ENCODE measurements around the gene SPI1.

The SPI1 gene

DNA sequence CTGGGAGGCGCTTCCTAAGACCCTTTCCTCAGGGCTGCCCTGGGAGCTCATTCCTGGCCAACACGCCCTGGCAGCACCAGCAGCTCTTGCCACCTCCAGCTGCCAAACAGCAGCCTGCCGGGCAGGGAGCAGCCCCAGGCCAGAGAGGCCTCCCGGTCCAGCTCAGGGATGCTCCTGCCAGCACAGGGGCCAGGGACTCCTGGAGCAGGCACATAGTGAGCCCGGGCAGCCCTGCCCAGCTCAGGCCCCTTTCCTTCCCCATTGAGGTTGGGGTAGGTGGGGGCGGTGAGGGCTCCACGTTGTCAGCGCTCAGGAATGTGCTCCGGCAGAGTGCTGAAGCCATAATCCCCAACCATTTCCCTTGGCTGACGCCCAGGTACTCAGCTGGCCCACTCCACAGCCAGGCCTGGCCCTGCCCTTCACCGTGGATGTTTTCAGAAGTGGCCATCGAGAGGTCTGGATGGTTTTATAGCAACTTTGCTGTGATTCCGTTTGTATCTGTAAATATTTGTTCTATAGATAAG, 37.7 kb upstream of the SPI1 start (continued):
- TF ChIP-seq, protein P1, sequence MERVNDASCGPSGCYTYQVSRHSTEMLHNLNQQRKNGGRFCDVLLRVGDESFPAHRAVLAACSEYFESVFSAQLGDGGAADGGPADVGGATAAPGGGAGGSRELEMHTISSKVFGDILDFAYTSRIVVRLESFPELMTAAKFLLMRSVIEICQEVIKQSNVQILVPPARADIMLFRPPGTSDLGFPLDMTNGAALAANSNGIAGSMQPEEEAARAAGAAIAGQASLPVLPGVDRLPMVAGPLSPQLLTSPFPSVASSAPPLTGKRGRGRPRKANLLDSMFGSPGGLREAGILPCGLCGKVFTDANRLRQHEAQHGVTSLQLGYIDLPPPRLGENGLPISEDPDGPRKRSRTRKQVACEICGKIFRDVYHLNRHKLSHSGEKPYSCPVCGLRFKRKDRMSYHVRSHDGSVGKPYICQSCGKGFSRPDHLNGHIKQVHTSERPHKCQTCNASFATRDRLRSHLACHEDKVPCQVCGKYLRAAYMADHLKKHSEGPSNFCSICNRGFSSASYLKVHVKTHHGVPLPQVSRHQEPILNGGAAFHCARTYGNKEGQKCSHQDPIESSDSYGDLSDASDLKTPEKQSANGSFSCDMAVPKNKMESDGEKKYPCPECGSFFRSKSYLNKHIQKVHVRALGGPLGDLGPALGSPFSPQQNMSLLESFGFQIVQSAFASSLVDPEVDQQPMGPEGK (tag by site-specific recombination; IDR thresholded peaks at IDR 0.05) = peak; percentile 96
- TF ChIP-seq GLIS2 (tag by site-specific recombination; IDR thresholded peaks at IDR 0.05) (peak; percentile 42; the same call in 1 of the 2 replicates), SP7 (tag by site-specific recombination; IDR thresholded peaks at IDR 0.05) (peak; percentile 65), BCL11B (tag by site-specific recombination; IDR thresholded peaks at IDR 0.05; ENCODE audit: low read depth) (no peak), SCRT1 (tag by site-specific recombination; IDR thresholded peaks at IDR 0.05; ENCODE audit: borderline replicate concordance) (no peak), ZNF350 (tag by site-specific recombination; IDR thresholded peaks at IDR 0.05) (no peak), ZNF555 (tag by site-specific recombination; conservative IDR thresholded peaks at IDR 0.05) (no peak), ZNF121 (tag by site-specific recombination; IDR thresholded peaks at IDR 0.05) (no peak), ZBTB17 (tag by site-specific recombination; IDR thresholded peaks at IDR 0.05) (peak; percentile 80), ZNF155 (tag by site-specific recombination; IDR thresholded peaks at IDR 0.05) (no peak), ZNF629 (tag by site-specific recombination; IDR thresholded peaks at IDR 0.05) (peak; percentile 67), ZNF114 (tag by site-specific recombination; IDR thresholded peaks at IDR 0.05) (no peak), IKZF3 (tag by site-specific recombination; IDR thresholded peaks at IDR 0.05) (peak; percentile 52; the same call in 1 of the 2 replicates)
- TF ChIP-seq, protein P2, sequence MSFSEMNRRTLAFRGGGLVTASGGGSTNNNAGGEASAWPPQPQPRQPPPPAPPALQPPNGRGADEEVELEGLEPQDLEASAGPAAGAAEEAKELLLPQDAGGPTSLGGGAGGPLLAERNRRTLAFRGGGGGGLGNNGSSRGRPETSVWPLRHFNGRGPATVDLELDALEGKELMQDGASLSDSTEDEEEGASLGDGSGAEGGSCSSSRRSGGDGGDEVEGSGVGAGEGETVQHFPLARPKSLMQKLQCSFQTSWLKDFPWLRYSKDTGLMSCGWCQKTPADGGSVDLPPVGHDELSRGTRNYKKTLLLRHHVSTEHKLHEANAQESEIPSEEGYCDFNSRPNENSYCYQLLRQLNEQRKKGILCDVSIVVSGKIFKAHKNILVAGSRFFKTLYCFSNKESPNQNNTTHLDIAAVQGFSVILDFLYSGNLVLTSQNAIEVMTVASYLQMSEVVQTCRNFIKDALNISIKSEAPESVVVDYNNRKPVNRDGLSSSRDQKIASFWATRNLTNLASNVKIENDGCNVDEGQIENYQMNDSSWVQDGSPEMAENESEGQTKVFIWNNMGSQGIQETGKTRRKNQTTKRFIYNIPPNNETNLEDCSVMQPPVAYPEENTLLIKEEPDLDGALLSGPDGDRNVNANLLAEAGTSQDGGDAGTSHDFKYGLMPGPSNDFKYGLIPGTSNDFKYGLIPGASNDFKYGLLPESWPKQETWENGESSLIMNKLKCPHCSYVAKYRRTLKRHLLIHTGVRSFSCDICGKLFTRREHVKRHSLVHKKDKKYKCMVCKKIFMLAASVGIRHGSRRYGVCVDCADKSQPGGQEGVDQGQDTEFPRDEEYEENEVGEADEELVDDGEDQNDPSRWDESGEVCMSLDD (tag by site-specific recombination; IDR thresholded peaks at IDR 0.05) = peak; percentile 33; the same call in 1 of the 2 replicates

- Histone ChIP-seq H3K4me3 (ENCODE audit: low read depth, low read length) (no peak overlapping the region), H3K9me3 (ENCODE audit: control insufficient read depth, insufficient read depth, low read depth, low read length) (no peaks in the 10 kb centered on the region), H3K27ac (ENCODE audit: extremely low read depth, low read depth, low read length) (peak overlapping the region; percentile 34), H3K36me3 (ENCODE audit: control insufficient read depth in 2 of 2, insufficient read depth in 1 of 2, low read length in 2 of 2) (peaks cover 0 to 79% of the 10 kb centered on the region in 2 experiments; a peak in 2 of 3 replicates), H3K4me1 (ENCODE audit: control insufficient read depth, insufficient read depth, low read length) (no peaks in the 10 kb centered on the region)
- ChIA-PET POLR2A (interaction anchor here (0.6 to 1.3 kb wide), 3 partner anchors 11 to 252 kb away, joined by 3 to 12 read pairs (median 3); partner anchors contain the start of gene PSMC3), CTCF (interaction anchor here (2.0 kb wide), 1 partner anchor 42 kb away, joined by 5 read pairs; no protein-coding TSS in a partner anchor)
- TF ChIP-seq MYNN (tag by site-specific recombination; IDR thresholded peaks at IDR 0.05; ENCODE audit: borderline replicate concordance) (no peak), ZNF16 (tag by site-specific recombination; IDR thresholded peaks at IDR 0.05; ENCODE audit: low read depth) (no peak), ZNF707 (tag by site-specific recombination; IDR thresholded peaks at IDR 0.05) (no peak), ZBTB17 (tag by site-specific recombination; IDR thresholded peaks at IDR 0.05) (peak; percentile 15; the same call in 1 of the 2 replicates), ZNF341 (tag by site-specific recombination; IDR thresholded peaks at IDR 0.05; ENCODE audit: low read depth) (peak; percentile 28; the same call in 1 of the 2 replicates), ZNF112 (tag by site-specific recombination; IDR thresholded peaks at IDR 0.05) (no peak), SP7 (tag by site-specific recombination; IDR thresholded peaks at IDR 0.05) (no peak), ZNF658 (tag by site-specific recombination; IDR thresholded peaks at IDR 0.05) (no peak), ZNF830 (tag by site-specific recombination; IDR thresholded peaks at IDR 0.05; ENCODE audit: low read depth) (no peak), ZNF324 (tag by site-specific recombination; IDR thresholded peaks at IDR 0.05) (no peak), ZFP69B (tag by site-specific recombination; IDR thresholded peaks at IDR 0.05) (no peak)
Observed at GRCh38 chr11:47415091-47415854, 36.9 kb upstream of the SPI1 start.

Measured in HEK293 (cell line).